ENCODE measurements around the gene APBA1.

APBA1 gene

DNA sequence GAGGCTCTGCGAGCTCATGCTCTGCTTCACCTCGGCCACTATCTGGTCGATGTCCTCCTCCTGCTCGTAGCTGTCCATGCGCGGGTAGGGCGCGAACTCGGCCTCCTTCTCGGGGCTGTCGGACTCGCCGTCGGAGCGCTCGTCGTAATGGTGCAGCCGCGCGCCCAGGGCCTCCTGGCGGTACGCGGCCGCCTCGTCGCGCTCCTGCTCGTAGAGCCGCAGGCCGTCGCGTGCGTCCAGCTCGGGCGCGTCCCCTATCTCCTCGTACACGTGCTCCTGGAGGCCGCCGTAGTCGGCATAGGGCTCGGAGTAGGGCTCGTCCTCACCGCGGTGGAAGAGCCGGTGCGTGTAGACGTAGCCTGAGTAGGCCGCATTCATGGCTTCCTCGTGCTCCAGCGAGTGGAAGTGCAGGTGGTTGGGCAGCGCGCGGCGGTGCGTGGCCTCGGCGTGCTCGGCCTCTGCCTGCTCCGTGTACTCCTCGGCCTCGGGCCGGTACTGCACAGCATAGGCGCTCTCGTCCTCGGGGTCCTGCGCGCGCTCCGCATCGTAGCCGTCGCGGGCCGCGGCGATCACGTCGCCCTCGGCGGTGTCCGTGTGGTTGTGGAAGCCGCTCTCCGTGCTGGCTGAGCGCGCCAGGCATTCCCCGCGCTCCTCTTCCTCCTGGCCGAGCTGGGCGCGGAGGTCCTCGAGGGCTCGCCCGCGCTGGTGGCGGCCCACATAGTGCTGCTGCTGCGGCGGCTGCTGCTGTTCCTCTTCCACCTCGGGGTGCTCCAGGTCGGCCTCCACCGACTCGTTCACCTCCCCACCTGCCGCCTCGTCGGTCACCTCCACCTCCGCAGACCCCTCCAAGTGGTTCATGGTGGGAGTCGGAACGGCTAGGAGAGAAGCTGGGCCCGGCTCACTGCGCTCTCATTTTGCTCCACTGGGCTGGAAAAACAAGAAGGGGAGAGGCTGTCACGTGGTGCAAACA is 155.5 kb downstream of the APBA1 start:
- FAIRE-seq: no peak

- FAIRE-seq: no peak
Measured at GRCh38 chr9:69515810-69516209, 156.4 kb downstream of the APBA1 start.

DNA sequence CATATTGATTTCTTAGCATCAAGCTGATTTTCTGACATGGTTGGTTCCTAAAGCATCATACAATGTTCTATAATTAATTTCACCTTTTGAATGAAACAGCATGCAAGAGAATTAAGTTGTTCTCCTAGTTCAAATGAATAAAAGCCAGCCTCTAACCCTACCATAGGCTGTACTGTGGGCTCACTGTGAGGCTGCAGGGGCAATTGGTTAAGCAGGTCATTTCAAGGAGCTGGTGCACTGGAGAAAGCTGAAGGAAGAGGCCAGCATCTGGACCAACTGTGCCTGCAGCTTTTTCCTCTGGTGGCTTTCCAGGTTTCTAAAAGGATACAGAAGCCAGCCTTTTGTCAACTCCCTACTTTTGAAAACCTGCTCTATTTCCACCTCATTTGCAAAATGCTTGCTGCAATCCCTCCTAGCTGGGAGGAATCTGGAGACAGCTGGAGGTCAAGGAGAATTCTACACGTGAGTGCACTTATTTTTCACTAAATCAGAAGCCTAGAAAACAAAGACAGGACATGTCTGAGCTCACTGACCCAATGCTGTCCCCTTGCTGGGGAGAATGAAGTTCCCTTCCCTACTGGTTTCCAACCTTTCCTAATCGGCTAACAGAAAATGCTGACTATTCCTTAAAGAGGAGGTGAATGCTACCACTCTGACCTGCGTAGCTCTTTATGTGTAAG is 158.9 kb downstream of the APBA1 start:
- FAIRE-seq: no peak

DNA sequence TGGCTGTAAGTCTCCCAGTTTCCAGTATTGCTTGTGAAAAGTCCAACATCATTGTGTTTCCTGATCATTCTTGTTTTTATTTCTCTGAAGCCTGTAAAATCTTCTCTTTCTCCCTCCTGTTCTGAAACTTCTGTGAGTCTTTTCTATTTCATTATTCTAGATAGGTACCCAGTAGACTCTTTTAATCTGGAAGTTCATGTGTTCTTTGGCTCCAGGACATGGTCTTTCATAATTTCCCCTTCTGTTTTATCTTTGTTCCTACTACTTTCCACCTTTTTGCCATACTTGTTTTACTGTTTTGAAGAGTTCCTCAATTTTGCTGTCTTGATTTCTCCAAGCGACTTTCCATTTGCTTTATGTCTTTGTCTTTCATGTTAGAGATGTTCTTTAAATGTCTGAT is 168.1 kb downstream of the APBA1 start:
- FAIRE-seq: no peak

GRCh38 chr9:69502671-69503301 is 169.4 kb downstream of the APBA1 start:
- no peak for FAIRE-seq

DNA sequence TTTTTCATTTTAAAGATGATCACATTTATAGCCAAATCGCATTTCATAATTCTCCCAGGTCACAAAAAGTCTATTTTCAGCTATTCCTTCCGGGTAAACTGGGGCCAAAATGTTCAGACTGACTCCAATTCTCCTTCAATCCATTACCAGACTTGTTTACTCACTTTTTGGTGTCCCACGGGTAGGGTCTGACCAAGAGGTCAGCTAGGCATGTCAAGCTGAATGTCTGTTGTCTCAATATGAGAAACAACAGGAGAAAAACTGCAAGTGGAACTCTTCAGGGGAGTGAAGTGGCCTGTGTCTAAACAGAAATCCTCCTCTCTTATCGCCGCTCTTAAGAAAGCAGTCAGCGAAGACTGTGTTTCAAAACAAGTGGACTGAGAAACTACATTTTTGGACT is 171.3 kb downstream of the APBA1 start:
- no peak for FAIRE-seq

DNA sequence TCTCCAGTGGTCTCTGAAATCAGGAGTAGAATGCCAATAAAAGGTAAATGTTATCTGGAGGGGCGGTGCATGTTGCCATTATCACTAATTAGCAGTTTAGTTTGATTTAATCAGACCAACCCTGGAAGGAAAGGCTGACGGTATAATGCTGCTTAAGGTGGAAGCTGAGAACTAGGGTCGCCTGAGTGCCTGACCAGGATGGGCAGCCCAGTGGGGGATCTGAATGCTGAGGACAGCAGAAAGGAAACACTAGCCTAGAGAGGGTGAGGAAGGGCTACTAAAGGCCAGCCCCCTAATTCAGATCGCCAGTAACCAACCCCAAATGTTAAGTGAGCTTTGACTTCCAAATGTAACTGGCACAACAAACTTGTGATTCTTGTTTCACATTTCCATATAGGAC is 172.2 kb downstream of the APBA1 start:
- no peak for FAIRE-seq

GRCh38 chr9:69499407-69499806 is 172.8 kb downstream of the APBA1 start:
- no peak for FAIRE-seq

DNA sequence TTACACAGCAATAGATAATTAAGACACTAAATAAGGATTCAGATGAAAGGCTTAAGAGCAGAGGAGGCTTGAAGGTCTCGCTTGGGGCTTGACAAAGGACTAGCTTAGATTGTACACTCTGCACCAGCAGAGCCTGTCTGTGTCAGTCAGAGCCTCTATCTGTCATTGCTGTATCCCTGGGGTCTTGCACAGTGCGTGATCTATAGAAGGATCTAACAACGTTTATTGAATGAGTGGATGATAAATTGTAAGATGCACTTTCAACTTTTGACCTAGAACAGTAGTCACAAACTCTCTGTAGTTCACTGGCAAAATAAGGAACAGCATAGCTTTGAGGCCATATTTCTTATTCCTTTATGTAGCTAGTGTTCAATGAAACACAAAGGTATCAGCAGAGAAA is 173.7 kb downstream of the APBA1 start:
- no peak for FAIRE-seq

DNA sequence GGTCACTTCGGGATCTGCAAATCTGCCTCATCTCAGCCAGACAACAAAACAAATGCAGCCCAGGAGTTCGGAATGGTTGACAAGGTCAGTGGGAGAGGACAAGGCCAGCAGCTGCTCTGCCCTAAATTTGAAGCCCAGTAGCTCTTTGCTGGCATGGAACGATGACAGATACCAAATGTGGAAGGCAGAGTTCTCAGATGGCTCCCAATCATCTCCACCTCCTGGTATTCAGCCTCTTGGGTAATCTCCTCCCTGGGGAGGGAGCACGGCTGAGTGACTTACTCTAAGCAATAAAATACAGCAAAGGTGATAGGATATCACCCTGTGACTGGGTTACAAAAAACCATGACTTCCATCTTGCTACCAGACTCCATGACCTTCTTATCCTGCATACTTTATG is 174.4 kb downstream of the APBA1 start:
- FAIRE-seq: no peak

GRCh38 chr9:69496846-69497450 is 175.2 kb downstream of the APBA1 start:
- FAIRE-seq: no peak

- FAIRE-seq: no peak
Measured at GRCh38 chr9:69495296-69495695, 176.9 kb downstream of the APBA1 start.

DNA sequence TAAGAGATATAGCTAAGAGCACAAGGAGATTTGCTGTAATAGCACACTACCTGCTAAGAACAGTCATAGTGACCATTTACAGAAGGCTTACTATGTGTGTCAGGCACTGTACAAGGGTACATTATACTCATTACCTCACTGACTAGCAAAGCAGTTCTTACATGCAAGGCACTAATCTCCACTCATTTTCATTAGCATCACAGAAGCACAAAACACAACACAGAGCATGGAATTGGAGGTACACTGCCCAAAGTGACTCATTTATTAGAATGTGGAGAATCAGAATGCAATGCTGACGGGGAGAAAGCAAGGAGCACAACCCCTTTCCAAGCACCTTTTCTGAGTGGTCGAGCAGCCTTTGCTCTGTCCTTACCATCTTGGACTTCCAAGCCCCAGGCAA is 177.4 kb downstream of the APBA1 start:
- FAIRE-seq: no peak

GRCh38 chr9:69494208-69494607 is 178.0 kb downstream of the APBA1 start:
- FAIRE-seq: no peak

- FAIRE-seq: no peak
Measured at GRCh38 chr9:69486498-69486897, 185.7 kb downstream of the APBA1 start.

DNA sequence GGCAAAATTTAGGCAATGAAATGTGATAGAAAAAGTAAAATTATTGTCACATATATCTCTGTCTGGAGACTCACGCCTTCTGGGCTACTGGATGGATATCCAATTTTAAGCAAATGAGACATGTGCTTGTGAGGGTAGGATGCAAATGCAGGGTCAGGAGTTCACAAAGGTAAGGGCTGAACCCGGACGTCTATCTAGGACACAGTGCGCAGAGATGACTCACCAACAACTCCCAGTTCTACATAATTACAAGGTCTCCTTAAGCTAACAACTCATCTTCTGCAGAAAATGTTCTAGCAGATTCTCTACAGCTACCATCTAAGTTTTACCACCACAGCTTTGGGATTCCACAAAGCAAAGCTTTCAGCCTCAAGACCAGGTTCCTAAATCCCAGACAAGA is 186.7 kb downstream of the APBA1 start:
- no peak for FAIRE-seq

- no peak for FAIRE-seq
Measured at GRCh38 chr9:69483886-69484422, 188.2 kb downstream of the APBA1 start.

GRCh38 chr9:69476797-69477196 is 195.4 kb downstream of the APBA1 start:
- FAIRE-seq: no peak

GRCh38 chr9:69476016-69476415 is 196.2 kb downstream of the APBA1 start:
- no peak for FAIRE-seq

DNA sequence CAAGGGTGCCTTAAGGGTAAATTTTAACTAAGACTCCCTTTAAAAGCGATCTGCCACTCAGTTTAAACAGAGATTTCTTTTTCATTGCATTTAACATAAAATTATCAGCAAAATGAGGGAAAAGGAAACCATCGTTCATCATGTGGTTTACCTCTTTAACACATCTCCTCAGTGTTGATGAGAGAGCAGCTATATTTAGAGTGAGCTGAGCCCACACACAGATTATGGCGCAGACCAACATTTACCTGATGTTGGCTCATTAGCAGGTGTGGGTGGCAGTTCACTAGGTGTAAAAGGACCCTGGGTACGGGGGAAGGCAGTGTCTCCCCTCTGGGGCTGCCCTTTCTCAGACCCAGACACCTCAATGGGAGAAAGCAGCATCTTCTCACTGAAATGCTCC is 197.3 kb downstream of the APBA1 start:
- no peak for FAIRE-seq

DNA sequence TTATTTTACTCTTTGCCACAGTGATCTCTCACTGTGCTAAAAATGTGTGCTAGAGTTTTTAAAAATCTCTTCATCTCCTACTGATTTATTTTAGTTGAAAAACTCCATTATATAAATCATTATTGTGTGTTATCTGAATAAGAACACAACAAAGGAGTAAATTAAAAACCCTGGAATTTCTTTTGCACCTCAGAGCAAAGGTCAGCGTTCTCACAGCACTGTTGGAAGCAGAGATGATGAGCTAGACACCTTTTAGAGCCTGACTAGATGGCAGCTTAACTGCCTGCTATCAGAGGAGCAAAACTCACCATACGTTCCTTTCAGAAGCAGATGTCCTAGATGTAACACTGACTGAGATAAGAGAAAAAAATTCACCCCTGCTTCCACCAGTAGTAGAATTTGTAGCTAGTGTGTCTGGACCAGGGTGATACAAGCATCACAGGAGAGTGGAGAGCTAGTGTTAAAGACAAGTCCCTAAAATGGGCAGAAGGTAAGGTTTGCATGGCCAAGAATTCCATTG is 200.0 kb downstream of the APBA1 start:
- no peak for FAIRE-seq

DNA sequence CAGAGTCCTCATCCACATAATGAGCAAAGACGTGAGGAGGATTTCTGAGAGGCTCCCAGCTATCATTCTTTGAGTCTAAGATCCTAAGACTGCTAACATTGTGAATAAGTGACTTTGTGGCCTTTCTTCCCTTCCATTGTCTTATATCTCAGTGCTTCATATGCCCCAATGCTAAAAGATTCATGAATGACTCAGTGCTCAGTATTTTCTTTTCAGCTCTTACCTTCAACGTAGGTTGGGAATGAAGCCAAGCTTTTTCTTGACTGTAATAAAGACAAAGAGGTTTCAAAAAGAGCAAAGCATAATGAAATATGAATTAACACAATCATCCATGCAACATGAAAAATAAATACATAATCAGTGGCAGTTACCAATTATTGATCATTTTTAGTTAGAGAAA is 200.7 kb downstream of the APBA1 start:
- FAIRE-seq: no peak

Measured in A204.1 (cell line).